HK-2 (cell line): ENCODE measurements around the gene BUB1.
"Not testable (repeated sequence)": the region's sequence is repeated elsewhere in the genome, so short reads cannot be mapped to it uniquely, and the experiment has no call there.

Experiments used
- DNase-seq: peaks from one replicate; pipeline ENCODE4 v3.0.0-alpha.2; 2018; ENCODE audit not compliant: unreplicated experiment

Gene BUB1

DNA sequence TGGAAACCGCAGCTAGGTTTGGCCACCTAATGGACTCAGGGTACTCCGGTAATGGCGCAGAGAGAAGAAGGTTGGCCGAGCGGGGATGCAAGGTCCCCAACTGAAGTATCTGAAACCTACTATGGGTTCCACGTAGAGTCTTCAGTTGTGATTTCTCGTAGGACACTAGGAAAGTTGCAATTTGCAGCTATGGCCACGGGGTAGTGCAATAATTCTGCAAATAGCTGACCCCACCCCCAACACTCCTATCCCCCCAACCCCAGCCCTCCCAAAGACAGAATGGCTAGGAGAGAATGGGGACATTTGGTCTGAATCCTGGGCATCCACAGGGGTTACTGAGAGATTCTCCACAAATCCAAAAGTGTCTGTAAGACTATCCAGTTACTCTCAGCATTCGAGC, 75.7 kb downstream of the BUB1 start:
- DNase-seq: not testable (repeated sequence)

DNA sequence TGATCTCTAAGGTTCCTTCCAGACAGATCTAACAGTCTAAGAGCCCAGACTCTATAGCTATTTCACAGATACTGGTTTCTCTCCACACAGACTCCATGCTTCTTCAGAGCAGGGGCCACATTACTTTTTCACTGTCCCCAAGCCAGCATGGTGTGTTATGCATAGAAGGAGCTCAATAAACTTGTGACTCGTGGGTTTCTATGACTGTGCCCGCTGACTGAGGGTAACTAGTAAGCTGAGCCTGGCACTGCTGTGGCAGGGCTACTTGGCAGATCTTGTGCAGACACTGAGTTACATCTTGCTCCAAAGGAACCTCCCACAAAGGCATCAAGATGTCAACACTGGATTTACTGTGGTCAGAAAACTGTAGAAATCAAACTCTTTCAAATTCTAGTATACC, 85.9 kb downstream of the BUB1 start:
- not testable (repeated sequence) for DNase-seq

DNA sequence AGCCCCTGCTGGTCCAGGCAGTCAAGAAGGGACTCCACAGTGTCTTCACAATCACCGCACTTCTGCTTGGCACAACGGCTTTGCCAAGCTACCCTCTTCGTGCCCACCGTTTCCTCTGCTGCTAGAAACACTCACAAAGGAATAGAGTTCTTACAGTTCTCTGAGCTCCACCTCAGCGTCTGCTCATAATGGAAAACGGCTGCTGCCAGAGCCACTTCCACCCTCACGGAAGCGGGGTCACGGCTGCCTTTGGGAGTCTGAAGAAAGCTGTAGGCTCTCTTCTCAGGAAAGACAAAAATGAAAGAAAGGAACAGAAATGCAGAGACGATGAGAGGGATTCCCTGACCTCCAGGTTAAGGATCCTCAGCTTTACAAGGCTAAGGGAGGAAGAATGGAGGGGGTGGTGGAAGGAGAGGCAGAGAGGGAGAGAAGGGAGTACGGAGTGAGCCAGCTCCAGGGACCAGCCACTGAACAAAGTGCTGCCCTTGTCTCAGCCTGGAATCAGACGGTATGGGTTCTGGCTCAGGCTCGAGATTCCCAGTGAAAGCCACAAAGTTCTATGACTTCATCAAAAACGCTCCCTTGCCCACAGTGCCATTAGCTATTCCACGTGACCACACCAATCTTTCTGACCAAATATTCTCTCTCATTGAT, 88.1 kb downstream of the BUB1 start:
- not testable (repeated sequence) for DNase-seq

DNA sequence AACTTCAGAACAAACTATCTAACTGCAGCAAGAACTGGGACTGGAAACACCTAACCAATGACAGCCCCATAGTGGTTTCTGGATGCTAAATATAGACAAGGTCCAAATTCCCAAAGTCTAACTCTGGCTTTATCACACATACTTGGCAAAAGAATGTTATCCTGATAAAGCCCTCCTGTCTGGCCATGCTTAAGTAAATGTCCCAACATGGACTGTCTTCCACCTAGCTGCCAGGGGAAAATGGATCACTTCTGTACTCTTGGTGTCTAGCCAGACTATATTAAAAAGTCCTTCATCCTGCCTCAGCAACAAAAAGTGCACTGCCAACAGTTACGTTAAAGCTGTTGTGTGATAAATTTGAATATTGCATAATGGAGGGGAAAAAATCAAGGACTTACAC, 89.3 kb downstream of the BUB1 start:
- not testable (repeated sequence) for DNase-seq
